Measurements from ENCODE around the gene TIMELESS. TPM values are rescaled to one million over a fixed set of nuclear protein-coding genes. Genes with fewer than 3 reads are reported as not detected.

The TIMELESS gene
- total and polyA plus RNA-seq, 9 of the 15 experiments (the other 6 are each of a cell fraction or from before 2014, with no cell fraction given), result 11.9 to 59.2 (median 35.8) TPM

DNA sequence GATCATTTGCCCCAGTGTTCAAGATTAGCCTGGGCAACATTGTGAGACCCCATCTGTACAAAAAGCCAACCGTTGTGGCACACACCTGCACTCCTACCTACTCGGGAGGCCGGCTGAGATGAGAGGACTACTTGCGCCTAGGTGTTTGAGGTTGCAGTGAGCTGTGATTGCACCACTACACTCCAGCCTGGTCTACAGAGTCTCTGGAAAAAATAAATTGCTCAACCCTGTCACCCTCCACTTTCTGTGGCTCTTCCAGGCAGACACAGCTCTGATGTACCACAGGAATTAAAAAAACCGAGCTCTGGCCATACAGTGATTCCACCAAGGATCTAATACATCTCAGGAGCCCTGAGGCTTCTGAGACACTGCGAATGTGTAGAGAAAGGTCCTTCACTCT, 14.4 kb downstream of the TIMELESS start (continued):
- TF ChIP-seq, protein P1, sequence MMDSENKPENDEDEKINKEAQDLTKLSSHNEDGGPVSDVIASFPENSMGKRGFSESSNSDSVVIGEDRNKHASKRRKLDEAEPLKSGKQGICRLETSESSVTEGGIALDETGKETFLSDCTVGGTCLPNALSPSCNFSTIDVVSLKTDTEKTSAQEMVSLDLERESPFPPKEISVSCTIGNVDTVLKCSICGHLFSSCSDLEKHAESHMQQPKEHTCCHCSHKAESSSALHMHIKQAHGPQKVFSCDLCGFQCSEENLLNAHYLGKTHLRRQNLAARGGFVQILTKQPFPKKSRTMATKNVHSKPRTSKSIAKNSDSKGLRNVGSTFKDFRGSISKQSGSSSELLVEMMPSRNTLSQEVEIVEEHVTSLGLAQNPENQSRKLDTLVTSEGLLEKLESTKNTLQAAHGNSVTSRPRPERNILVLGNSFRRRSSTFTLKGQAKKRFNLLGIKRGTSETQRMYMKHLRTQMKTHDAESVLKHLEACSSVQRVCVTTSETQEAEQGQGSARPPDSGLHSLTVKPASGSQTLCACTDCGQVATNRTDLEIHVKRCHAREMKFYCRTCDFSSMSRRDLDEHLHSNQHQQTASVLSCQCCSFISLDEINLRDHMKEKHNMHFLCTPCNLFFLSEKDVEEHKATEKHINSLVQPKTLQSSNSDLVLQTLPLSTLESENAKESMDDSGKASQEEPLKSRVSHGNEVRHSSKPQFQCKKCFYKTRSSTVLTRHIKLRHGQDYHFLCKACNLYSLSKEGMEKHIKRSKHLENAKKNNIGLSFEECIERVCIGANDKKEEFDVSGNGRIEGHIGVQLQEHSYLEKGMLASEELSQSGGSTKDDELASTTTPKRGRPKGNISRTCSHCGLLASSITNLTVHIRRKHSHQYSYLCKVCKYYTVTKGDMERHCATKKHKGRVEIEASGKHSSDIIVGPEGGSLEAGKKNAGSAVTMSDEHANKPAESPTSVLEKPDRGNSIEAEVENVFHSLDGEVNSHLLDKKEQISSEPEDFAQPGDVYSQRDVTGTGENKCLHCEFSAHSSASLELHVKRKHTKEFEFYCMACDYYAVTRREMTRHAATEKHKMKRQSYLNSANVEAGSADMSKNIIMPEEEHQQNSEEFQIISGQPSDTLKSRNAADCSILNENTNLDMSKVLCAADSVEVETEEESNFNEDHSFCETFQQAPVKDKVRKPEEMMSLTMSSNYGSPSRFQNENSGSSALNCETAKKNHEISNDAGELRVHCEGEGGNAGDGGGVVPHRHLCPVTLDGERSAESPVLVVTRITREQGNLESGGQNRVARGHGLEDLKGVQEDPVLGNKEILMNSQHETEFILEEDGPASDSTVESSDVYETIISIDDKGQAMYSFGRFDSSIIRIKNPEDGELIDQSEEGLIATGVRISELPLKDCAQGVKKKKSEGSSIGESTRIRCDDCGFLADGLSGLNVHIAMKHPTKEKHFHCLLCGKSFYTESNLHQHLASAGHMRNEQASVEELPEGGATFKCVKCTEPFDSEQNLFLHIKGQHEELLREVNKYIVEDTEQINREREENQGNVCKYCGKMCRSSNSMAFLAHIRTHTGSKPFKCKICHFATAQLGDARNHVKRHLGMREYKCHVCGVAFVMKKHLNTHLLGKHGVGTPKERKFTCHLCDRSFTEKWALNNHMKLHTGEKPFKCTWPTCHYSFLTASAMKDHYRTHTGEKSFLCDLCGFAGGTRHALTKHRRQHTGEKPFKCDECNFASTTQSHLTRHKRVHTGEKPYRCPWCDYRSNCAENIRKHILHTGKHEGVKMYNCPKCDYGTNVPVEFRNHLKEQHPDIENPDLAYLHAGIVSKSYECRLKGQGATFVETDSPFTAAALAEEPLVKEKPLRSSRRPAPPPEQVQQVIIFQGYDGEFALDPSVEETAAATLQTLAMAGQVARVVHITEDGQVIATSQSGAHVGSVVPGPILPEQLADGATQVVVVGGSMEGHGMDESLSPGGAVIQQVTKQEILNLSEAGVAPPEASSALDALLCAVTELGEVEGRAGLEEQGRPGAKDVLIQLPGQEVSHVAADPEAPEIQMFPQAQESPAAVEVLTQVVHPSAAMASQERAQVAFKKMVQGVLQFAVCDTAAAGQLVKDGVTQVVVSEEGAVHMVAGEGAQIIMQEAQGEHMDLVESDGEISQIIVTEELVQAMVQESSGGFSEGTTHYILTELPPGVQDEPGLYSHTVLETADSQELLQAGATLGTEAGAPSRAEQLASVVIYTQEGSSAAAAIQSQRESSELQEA (IDR thresholded peaks at IDR 0.05; ENCODE audit: low read depth), result no peak

DNA sequence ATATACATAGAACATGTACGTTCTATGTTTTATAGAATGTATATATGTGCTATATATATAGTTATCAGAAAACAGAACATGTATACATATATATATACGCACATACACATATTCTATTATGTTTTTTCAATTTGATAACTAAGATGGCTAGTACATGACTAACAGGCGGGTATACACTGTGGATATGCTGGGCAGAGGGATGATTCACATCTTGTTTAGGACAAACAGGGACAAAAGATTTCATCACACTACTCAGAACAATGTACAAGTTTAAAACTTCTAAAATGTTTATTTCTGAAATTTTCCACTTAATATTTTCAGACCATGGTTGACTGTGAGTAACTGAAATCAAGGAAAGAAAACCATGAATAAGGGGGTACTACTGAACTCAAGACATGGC, 17.4 kb downstream of the TIMELESS start:
- no peak overlapping the region for H3K4me3 ChIP-seq
- ChIA-PET POLR2A (interaction anchor here (0.7 kb wide), 1 partner anchor 559 kb away, joined by 3 read pairs; no protein-coding TSS in a partner anchor), CTCF (ENCODE audit: low intra/inter-chr PET ratio) (no interaction called here)
- peaks cover 63% of the 10 kb centered on the region for H3K36me3 ChIP-seq (ENCODE audit: control insufficient read depth, insufficient read depth, low read length)
- no peaks in the 10 kb centered on the region for H3K9me1 ChIP-seq (ENCODE audit: control insufficient read depth, insufficient read depth, low read length)
- no peak overlapping the region for H3K9ac ChIP-seq (ENCODE audit: insufficient read depth in 1 of 2, low read depth in 2 of 2, low read length in 2 of 2)
- no peak overlapping the region for H3K27ac ChIP-seq (ENCODE audit: extremely low read depth, low read depth, low read length)
- FAIRE-seq, result no peak
- intact Hi-C loops (cut with micrococcal nuclease), result no loop called here
- BruUV-seq (replicated peaks), result no TSS peak
- 95% methylated on average over 3 of the region's 3 CpGs for WGBS (ENCODE audit: insufficient coverage, low coverage, missing lambda C conversion rate)
- no peaks in the 10 kb centered on the region for H4K20me1 ChIP-seq (replicated peaks; ENCODE audit: control insufficient read depth, insufficient read depth, low read length)
- peaks cover 17% of the 10 kb centered on the region for H3K79me2 ChIP-seq (ENCODE audit: control insufficient read depth, insufficient read depth, low read length)
- DNase-seq (ENCODE audit: extremely low read depth in 1 of 4, low spot score in 3 of 4), result no peak
- no peak overlapping the region for H2AFZ ChIP-seq (ENCODE audit: low read depth, low read length)
- ATAC-seq, result no peak
- peaks cover 2% of the 10 kb centered on the region in 2 experiments; a peak in 4 of 5 replicates for H3K4me1 ChIP-seq (replicated peaks in 1 of 2; ENCODE audit: control insufficient read depth in 2 of 2, insufficient read depth in 2 of 2, low read length in 2 of 2)
- H3K9me3 ChIP-seq (replicated peaks; ENCODE audit: control insufficient read depth, insufficient read depth, low read depth, low read length), result no peaks in the 10 kb centered on the region
- H3K27me3 ChIP-seq (ENCODE audit: control insufficient read depth in 2 of 2, insufficient read depth in 2 of 2, low read length in 2 of 2), result no peaks in the 10 kb centered on the region
- no peak overlapping the region for H3K4me2 ChIP-seq (ENCODE audit: insufficient read depth, low read length)
- in situ Hi-C loops (cut with MboI), result no loop called here
- TF ChIP-seq, protein P2, sequence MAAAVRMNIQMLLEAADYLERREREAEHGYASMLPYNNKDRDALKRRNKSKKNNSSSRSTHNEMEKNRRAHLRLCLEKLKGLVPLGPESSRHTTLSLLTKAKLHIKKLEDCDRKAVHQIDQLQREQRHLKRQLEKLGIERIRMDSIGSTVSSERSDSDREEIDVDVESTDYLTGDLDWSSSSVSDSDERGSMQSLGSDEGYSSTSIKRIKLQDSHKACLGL (CRISPR knock-in tag; IDR thresholded peaks at IDR 0.05; ENCODE audit: borderline replicate concordance, poor library complexity, severe bottlenecking), result no peak
- TF ChIP-seq PHF21A (IDR thresholded peaks at IDR 0.05; ENCODE audit: borderline replicate concordance, low read depth) (no peak), RBM25 (IDR thresholded peaks at IDR 0.05; ENCODE audit: low read depth, low read length, severe bottlenecking) (no peak), HSF4 (CRISPR knock-in tag; IDR thresholded peaks at IDR 0.05; ENCODE audit: borderline replicate concordance) (no peak)
- TF ChIP-seq, protein P3, sequence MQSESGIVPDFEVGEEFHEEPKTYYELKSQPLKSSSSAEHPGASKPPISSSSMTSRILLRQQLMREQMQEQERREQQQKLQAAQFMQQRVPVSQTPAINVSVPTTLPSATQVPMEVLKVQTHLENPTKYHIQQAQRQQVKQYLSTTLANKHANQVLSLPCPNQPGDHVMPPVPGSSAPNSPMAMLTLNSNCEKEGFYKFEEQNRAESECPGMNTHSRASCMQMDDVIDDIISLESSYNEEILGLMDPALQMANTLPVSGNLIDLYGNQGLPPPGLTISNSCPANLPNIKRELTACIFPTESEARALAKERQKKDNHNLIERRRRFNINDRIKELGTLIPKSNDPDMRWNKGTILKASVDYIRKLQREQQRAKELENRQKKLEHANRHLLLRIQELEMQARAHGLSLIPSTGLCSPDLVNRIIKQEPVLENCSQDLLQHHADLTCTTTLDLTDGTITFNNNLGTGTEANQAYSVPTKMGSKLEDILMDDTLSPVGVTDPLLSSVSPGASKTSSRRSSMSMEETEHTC (IDR thresholded peaks at IDR 0.05), result no peak
- TF ChIP-seq, protein P4, sequence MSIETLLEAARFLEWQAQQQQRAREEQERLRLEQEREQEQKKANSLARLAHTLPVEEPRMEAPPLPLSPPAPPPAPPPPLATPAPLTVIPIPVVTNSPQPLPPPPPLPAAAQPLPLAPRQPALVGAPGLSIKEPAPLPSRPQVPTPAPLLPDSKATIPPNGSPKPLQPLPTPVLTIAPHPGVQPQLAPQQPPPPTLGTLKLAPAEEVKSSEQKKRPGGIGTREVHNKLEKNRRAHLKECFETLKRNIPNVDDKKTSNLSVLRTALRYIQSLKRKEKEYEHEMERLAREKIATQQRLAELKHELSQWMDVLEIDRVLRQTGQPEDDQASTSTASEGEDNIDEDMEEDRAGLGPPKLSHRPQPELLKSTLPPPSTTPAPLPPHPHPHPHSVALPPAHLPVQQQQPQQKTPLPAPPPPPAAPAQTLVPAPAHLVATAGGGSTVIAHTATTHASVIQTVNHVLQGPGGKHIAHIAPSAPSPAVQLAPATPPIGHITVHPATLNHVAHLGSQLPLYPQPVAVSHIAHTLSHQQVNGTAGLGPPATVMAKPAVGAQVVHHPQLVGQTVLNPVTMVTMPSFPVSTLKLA (conservative IDR thresholded peaks at IDR 0.05), result no peak
